HG02678 (cell line): ENCODE data around the gene GEMIN7.

Experiments used
- ATAC-seq: cut with Tn5 transposase; IDR thresholded peaks from one replicate; pipeline ENCODE4 v1.9.1; 2021; ENCODE audit warnings: mild to moderate bottlenecking, moderate library complexity; ENCODE audit not compliant: unreplicated experiment

GEMIN7 gene

GRCh38 chr19:45059258-45059965, 19.6 kb upstream of the GEMIN7 start:
- no peak for ATAC-seq

GRCh38 chr19:45061965-45062364, 17.1 kb upstream of the GEMIN7 start:
- ATAC-seq, result no peak

GRCh38 chr19:45063851-45064801, 14.9 kb upstream of the GEMIN7 start:
- ATAC-seq, result no peak

DNA sequence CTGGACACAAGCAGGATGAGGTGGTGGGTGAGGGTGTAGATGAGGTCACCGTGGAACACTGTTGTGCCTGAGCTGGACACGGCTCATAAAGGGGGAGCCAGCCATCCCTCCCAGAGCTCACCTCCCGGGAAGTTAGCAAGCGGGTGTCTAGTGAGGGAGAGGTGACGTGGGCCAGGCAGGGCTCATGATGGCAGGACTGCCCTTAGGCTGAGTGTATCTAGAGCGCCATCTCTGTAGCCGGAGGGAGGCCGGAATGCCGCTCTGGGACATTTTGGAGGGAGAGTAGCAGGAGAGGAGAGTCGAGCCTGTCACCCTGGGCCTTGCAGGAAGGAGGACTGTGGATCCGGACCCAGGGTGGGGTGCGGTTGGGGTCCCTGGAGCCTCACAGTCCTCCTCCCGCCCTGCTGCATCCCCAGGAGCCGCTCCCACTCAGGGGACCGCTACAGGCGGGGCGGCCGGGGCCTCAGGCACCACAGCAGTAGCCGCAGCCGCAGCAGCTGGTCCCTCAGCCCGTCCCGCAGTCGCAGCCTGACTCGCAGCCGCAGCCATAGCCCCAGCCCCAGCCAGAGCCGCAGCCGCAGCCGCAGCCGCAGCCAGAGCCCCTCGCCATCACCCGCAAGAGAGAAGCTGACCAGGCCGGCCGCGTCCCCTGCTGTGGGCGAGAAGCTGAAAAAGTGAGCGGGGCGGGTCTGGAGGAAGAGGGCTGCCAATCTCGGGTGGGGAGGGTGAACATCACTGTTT, 12.0 kb upstream of the GEMIN7 start:
- no peak for ATAC-seq

DNA sequence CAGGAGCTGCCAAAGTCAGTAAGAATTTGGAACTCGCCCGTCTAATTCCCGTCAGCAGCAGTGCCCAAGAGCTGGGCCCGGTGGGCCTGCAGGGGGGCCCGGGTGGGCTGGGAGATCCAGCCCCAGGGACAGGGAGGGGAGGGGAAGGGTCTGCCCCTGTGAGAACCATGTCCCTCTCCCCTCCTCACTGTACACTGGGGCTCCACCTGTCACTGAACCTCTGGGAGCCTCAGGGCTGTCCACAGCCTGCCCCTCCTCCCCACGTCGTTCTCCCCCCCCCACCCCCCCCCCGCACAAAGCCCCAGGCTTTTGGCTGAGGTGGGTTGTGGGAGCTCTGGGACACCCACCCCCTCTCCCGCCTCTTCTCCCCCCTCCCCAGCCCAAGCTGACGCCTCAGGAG, 11.0 kb upstream of the GEMIN7 start:
- no peak for ATAC-seq

- no peak for ATAC-seq
Observed at GRCh38 chr19:45069056-45069455, 10.0 kb upstream of the GEMIN7 start.

GRCh38 chr19:45070214-45070613, 8.8 kb upstream of the GEMIN7 start:
- no peak for ATAC-seq

DNA sequence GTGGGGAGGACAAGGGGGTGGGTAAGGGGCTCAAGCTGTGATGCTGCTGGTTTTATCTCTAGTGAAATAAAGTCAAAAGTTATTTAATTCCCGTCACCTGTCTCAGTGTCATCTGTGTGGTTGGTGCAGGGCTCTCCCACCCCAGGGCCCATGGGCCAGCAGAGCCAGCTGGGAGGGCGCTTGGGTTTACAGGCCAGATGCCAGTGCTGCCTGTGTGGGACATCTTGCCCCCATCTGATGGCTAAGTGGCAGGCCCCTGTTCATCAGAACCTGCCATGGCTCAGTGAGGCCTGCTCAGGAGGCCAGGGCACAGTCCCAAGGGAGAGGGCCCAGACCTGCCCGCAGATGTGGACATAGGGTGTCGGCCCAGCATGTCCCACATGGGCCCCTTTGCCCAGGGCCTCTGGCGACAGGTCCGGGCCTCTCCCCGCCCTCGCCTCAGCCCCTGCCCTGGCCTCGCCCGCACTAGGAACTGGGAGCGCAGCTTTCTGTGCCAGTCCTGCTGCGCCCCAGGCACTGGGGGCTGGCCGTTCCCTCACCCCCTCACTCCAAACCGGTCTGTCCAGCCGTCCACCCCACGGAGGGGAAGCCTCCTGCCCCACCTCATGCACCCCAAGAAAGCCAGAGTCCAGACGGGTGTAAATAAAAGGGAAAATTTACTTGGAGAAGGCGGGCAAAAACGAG, 8.1 kb upstream of the GEMIN7 start:
- no peak for ATAC-seq

DNA sequence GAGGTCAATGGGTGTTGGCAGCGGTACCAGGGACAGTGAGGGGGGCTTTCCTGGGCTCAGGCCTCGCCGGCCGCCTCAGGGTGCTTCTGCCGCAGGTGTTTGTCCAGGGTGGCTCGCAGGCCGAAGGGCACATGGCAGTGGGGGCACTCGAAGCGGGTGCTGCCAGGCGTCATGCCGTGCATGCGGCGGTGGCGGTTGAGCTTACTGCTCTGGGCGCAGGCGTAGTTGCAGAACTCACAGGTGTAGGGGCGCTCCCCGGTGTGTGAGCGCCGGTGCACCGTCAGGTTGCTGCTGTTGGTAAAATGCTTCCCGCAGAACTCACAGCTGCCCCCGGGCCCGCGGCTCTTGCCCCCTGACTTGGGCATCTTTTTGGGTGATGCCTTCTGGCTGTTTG, 7.5 kb upstream of the GEMIN7 start:
- no peak for ATAC-seq

DNA sequence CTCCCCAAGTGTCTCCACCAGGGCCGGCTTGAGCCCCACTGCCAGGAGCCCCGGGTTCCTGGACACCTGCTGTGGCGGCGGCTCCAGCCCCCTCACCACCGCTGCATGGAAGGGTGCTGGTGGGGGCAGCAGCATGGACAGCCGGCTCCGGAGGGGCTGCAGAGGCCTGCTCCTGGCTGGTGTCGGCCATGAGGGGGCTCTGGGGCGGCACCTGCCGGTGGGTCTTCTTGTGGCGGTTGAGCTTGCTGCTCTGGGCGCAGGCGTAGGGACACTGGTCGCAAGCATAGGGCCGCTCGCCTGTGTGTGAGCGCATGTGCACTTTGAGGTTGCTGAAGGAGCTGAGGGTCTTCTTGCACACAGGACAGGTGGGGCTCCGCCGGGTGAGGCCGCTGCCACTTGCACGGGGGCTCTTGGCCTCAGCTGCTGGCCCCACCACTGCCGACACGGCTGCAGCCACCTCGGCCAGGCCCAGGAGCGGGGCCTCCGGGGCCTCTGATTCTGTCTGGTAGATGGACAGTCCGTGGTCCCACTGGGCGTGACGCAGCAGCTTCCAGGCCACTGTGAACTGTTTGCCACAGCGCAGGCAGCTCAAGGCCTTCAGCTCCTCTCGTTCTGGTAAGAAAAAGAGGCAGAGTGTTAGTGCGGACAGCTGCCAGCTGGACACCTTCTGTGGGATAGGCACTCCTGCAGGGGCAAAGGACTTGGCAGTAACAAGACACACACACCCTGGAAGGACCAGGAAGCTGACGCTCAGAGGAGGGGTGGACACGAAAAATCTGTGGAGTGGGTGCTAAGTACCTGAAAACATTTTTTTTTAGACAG, 6.9 kb upstream of the GEMIN7 start:
- ATAC-seq, result no peak

DNA sequence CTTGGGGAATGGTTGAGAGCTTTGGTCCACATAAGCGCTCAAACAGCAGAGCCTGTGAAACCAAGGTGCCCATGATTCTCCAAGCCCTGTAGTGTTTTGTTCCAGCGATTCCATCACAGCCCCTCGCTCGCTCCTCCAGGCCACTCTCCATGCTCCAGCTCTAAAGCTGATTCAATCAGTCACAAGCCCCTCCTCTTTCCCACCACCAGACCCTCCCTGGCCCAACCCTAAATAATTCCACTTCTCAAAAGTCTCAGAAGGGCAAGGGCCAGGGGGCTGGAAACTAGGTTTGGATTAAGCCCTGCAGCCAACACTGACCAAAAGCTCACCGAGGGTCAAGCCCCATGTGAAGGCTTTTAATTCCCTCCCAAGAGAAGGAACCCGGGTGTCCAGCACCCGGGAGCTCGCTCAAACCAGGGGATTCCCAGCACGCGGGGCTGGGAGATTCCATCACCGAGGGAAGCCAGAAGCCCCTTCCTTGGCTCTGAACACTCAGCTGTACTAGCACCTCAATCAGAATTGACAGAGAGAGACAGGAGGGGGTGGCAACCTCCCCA, 4.2 kb upstream of the GEMIN7 start:
- ATAC-seq, result no peak

GRCh38 chr19:45075301-45076028, 3.6 kb upstream of the GEMIN7 start:
- ATAC-seq, result peak; percentile 66

DNA sequence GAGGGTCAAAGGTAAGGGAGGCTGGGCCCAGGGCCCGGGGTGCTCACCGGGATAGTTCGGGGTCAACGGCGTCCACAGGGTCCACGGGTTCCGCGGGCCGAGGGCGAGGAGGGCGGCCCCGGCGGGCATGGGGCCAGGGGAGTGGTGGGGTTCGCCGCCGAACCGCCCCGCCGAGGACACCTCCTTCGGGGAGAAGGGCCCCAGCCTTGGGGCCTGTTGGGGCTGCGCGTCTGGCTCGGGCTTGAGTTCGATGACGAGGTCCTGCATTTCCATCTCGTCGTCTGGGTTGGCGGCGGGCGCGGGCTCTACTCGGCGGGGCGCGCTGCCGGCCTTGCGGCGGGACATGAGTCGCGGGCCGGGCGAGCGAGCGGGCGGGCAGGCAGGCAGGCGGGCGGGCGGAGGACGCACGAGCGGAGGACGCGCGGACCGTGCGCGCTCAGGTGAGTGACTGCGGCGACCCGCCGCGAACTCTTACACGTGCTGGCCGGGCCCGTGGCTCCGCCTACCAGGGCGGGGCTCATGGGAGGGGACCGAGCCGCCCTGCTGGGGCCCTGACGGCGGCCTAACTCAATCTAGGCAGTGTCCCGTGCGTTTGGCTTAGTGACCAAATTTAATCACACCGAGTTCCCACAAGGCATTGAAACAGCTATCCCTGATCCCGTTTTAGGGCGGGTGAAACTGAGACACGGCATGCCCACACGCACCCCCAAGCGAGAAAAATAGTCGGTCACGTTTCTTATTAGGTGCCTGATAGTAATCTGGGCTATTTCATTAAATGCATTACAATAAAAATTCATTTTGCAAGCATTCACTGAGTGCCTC, 2.8 kb upstream of the GEMIN7 start, which contains the start of gene ZNF296:
TSS of gene ZNF296 (minus strand) at position 450 of the 822 bp plus-strand sequence. CDS start at position 345, 105 bp downstream.
- ATAC-seq, result peak; percentile 43

- no peak for ATAC-seq
Observed at GRCh38 chr19:45076851-45077730, 2.0 kb upstream of the GEMIN7 start.

GRCh38 chr19:45078390-45079062, 534 bp upstream of the GEMIN7 start:
- no peak for ATAC-seq

DNA sequence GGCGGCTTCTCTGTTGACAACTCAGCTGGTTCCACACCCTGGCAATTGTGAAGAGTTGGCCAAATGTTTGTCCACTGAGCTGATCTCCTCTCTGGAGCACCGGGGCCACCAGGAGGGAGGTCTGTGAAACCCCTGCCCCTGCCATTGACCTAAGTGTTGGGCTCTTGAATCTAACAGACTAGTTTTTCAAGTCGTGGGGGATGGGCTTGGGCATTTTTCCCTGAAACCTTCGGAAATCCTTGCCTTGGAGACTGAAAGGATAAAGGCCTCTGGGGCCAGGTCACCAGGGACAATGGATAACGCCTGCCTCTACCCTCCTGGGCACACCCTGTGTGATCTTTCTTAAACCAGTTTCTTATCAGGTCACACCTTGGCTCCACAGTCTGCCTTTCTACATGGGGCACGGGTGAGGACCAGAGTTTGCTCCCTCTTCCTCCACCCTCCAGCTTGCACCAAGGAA, 881 bp downstream of the GEMIN7 start:
- ATAC-seq, result no peak
